Pancreas (tissue), 10 donors: ENCODE measurements around the gene STRN. TPM values are rescaled to one million over a fixed set of nuclear protein-coding genes. Genes with fewer than 3 reads are reported as not detected.
A peak's percentile ranks its signal among the peaks of the same experiment; 100 is the strongest.
"Not testable (repeated sequence)": the region's sequence is repeated elsewhere in the genome, so short reads cannot be mapped to it uniquely, and the experiment has no call there.

Experiments
- ATAC-seq, 4 donors: fragments of 200-7000 bp; cut with Tn5 transposase; one replicate each; pipeline versions ENCODE4 v1.8.0 to v1.9.1; 2020; ENCODE audit warnings: mild to moderate bottlenecking in 4 of 4, moderate library complexity in 4 of 4
- DNase-seq, 6 donors: peaks; one replicate each; pipeline ENCODE4 v3.0.0-alpha.2; 2020
- FAIRE-seq: peaks from 2 replicates; lab custom pipeline; 2012; peaks lifted over from hg19 to GRCh38; lab: Jason Lieb, UNC
- H3K27ac ChIP-seq, 4 donors: fragments of 200-600 bp; sonication (generic); 1 replicate in 3 of 4; 2 replicates in 1 of 4; pipeline versions ENCODE4 v1.5.0 to v1.8.0; 2020
- H3K27me3 ChIP-seq, 4 donors: fragments of 200-600 bp; one replicate each; pipeline ENCODE4 v1.8.0; 2021
- H3K36me3 ChIP-seq, 3 donors: fragments of 200-600 bp; sonication (generic) in 1 of 3; one replicate each; pipeline versions ENCODE4 v1.5.0 to v1.8.0; 2020 to 2021
- H3K4me1 ChIP-seq, 3 donors: fragments of 200-600 bp; one replicate each; pipeline ENCODE4 v1.8.0; 2021
- H3K4me3 ChIP-seq, 4 donors: fragments of 200-600 bp; sonication (generic) in 2 of 4; one replicate each; pipeline versions ENCODE4 v1.5.0 to v1.8.0; 2020 to 2021
- H3K9me3 ChIP-seq, 4 donors: fragments of 200-600 bp; one replicate each; pipeline ENCODE4 v1.8.0; 2021
- CTCF ChIP-seq, 4 donors: fragments of 200-600 bp; sonication (generic) in 3 of 4; IDR thresholded peaks; one replicate each; pipeline versions ENCODE4 v1.5.0 to v1.8.0; 2021; ENCODE audit warnings: antibody characterized with exemption in 4 of 4
- WGBS, 2 donors: extraction: QIAGEN DNeasy Blood & Tissue Kit; methylation state at CpG; one replicate each; pipeline ENCODE4 v1.1.7; 2013; 5-methylcytosine and 5-hydroxymethylcytosine counted together
- intact Hi-C, 3 donors: fragments of 100-400 bp; cut with DNase I; formaldehyde crosslinking; loops; one replicate each; pipeline versions ENCODE4 v1.11.1 to v1.14.2; 2022
- polyA plus RNA-seq, 2 donors: library from polyadenylated mRNA; stranded (reverse); fragments of 200-250 nt; gene quantifications; one replicate each; pipeline ENCODE4 v1.2.3, GENCODE V29; 2013
- total RNA-seq, 6 donors: library from RNA; stranded (reverse); fragmentation: NEBNext Ultra II Directional in 4 of 6; extraction: Animal tissue kit (Norgen Biotek cat#: 25700) in 4 of 6; gene quantifications; one replicate each; pipeline versions ENCODE4 v1.2.1 to v1.2.4, GENCODE V29; 2021 to 2023
- donor health status: healthy with polysubstance abuse.
- donor health status: DM: no; HTN: no; CAD: no; lungs with moderate emphysema.
- donor health status: DM: no; HTN: no; CAD: no.
- donor health status: control.
- donor health status: control.
- donor health status: Bipolar disorder and iron deficiency.
- donor health status: DM: yes; HTN: yes; CAD: no.
- donor health status: DM: no; HTN: no; CAD: no.
- donor health status: DM: no; HTN: no; CAD: no.
- donor health status: DM: yes; HTN: yes; CAD: no.

STRN gene
- total and polyA plus RNA-seq, 8 donors, result 1.8 to 16.2 (median 7.9) TPM

GRCh38 chr2:37000988-37001556 is 34.7 kb upstream of the STRN start:
- no peaks in the 10 kb centered on the region for H3K4me1 ChIP-seq
- no peak overlapping the region for H3K27ac ChIP-seq
- FAIRE-seq (no peak), DNase-seq (no peak), ATAC-seq (no peak)
- peaks cover 0 to 41% (median 16%) of the 10 kb centered on the region in 3 donors for H3K36me3 ChIP-seq
- no peak overlapping the region for H3K4me3 ChIP-seq
- intact Hi-C loops, result no loop called here
- no peaks in the 10 kb centered on the region for H3K9me3 ChIP-seq
- TF ChIP-seq CTCF (IDR thresholded peaks at IDR 0.05), result no peak
- H3K27me3 ChIP-seq, result no peaks in the 10 kb centered on the region
- 75 to 80% methylated on average over 2 of the region's 2 CpGs for WGBS, 2 donors

GRCh38 chr2:37000318-37000717 is 34.0 kb upstream of the STRN start:
- H3K27me3 ChIP-seq, result no peaks in the 10 kb centered on the region
- no peak for FAIRE-seq
- no peaks in the 10 kb centered on the region for H3K9me3 ChIP-seq
- TF ChIP-seq CTCF (IDR thresholded peaks at IDR 0.05), result no peak
- no peak for ATAC-seq
- no peaks in the 10 kb centered on the region for H3K4me1 ChIP-seq
- H3K27ac ChIP-seq, result no peak overlapping the region
- DNase-seq, result no peak
- WGBS, 2 donors, result 86 to 87% methylated on average over 6 of the region's 6 CpGs
- intact Hi-C loops, result no loop called here
- peaks cover 0 to 41% (median 16%) of the 10 kb centered on the region in 3 donors for H3K36me3 ChIP-seq
- no peak overlapping the region for H3K4me3 ChIP-seq

GRCh38 chr2:36999416-36999815 is 33.1 kb upstream of the STRN start:
- H3K27me3 ChIP-seq, H3K9me3 ChIP-seq, H3K4me1 ChIP-seq, H3K4me3 ChIP-seq, intact Hi-C loops, DNase-seq, ATAC-seq, FAIRE-seq, H3K27ac ChIP-seq: not testable (repeated sequence)
- peaks cover 0 to 41% (median 16%) of the 10 kb centered on the region in 3 donors for H3K36me3 ChIP-seq
- 97 to 98% methylated on average over 9 of the region's 9 CpGs for WGBS, 2 donors

GRCh38 chr2:36993841-36994620 is 27.7 kb upstream of the STRN start:
- WGBS, 2 donors, result 85 to 92% methylated on average over 6 of the region's 6 CpGs
- no peak for FAIRE-seq
- Histone ChIP-seq H3K27ac (no peak overlapping the region), H3K9me3 (no peaks in the 10 kb centered on the region), H3K4me1 (no peaks in the 10 kb centered on the region), H3K27me3 (no peaks in the 10 kb centered on the region), H3K4me3 (no peak overlapping the region), H3K36me3 (peaks cover 0 to 6% (median 0%) of the 10 kb centered on the region in 3 donors)
- DNase-seq, result no peak
- ATAC-seq, result no peak
- TF ChIP-seq CTCF (IDR thresholded peaks at IDR 0.05), result no peak
- intact Hi-C loops, result no loop called here

GRCh38 chr2:36988008-36988407 is 21.7 kb upstream of the STRN start:
- no peak for DNase-seq
- WGBS, 2 donors, result 59 to 79% methylated on average over 6 of the region's 6 CpGs
- intact Hi-C loops, result no loop called here
- no peaks in the 10 kb centered on the region for H3K4me1 ChIP-seq
- FAIRE-seq, result no peak
- ATAC-seq, result peak in 2 of 4 donors; percentile 29 to 31
- peaks cover 0 to 10% (median 0%) of the 10 kb centered on the region in 3 donors for H3K36me3 ChIP-seq
- no peak overlapping the region for H3K27ac ChIP-seq
- no peak for TF ChIP-seq CTCF (IDR thresholded peaks at IDR 0.05)
- no peaks in the 10 kb centered on the region for H3K27me3 ChIP-seq
- H3K4me3 ChIP-seq, result no peak overlapping the region
- no peaks in the 10 kb centered on the region for H3K9me3 ChIP-seq
